GM04503 (cell line): ENCODE measurements around the gene ROMO1.
"Not testable (repeated sequence)": the region's sequence is repeated elsewhere in the genome, so short reads cannot be mapped to it uniquely, and the experiment has no call there.

ENCODE experiments used
- DNase-seq: peaks from one replicate; pipeline ENCODE4 v3.0.0-alpha.2; 2012; ENCODE audit warnings: low read depth

ROMO1 gene

DNA sequence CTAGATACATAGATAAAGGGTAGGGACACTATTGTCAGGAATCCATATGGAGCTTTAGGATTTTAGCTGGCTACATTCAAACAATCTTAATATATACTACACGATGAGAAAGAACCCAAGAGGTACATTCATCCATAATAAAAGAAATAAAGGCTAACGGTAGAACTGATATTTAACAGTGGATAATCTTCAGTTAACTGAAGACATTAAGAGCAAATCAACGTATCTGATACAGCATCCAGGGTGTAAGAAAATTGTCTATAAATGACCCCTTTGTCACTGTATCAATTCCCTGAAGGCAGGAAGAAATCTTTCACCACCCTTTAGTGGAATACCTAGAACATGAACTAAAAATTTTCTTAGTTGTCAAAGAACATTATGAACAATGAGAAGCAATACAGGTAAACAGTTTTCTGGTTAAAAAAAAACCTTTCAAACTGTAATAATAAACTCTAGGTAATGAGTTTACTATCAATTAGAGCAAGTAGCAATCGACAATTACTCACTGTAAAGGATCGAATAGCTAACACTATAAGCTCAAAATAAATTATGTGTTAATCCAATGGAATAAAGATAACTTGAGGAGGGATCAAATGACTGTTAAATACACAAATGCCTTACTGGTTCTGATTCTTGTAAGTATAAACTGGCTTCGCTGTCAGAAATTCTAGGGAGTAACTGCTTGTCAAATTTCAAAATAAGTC, 11.8 kb downstream of the ROMO1 start:
- no peak for DNase-seq

DNA sequence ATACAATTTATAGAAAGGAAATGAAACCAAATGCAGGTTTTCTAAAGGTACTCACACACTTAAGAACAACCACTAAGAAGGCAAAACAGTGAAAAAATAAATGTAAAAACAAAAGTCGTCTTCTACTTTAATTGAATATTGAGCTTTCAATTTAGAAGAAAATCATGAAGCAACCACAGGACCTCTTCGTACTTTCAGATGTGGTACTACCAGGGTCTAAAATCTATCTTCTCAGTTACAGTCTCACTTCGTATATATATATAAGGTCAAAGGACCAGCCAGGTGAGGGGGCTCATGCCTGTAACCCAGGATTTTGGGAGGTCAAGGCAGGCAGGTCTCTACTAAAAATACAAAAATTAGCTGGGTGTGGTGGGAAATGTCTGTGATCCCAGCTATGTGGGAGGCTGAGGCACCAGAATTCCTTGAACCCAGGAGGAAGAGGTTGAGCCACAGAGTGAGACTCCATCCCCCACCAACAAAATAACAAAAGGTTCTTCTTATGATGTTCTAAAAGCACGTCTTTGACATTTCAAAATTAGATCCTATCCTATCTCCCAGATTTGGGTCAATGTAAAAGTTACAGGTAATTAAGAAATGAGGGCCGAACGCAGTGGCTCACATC, 12.5 kb downstream of the ROMO1 start:
- no peak for DNase-seq

DNA sequence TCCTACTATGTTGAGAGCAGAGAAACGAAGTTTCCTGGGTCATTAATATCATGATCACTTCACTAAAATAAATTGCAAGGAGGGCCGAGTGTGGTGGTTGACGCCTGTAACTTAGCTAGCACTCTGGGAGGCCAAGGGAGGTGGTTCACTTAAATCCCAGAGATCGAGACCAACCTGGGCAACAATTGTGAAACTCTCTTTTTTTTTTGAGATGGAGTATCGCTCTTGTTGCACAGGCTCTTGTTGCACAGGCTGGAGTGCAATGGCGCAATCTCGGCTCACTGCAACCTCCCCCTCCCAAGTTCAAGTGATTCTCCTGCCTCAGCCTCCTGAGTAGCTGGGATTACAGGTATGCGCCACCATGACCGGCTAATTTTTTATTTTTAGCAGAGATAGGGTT, 13.9 kb downstream of the ROMO1 start:
- DNase-seq = not testable (repeated sequence)

DNA sequence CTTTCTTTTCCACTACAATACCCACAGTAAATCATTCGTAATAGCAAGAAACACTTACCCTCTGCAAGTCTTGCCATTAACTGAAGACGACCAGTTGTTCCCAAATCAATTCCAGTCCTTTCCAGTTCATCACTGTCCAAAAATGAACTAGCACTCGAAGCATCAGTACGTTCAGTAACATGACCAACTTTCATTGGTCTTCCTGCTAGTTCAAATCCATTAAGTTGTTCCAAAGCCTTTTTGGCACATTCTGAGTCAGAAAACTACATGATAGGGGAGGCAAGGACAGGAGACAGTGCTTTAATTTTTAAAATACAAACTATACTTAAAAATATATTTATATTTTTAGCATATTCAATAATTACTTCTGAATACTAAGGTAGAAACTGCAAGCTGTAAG, 14.9 kb downstream of the ROMO1 start:
- no peak for DNase-seq

DNA sequence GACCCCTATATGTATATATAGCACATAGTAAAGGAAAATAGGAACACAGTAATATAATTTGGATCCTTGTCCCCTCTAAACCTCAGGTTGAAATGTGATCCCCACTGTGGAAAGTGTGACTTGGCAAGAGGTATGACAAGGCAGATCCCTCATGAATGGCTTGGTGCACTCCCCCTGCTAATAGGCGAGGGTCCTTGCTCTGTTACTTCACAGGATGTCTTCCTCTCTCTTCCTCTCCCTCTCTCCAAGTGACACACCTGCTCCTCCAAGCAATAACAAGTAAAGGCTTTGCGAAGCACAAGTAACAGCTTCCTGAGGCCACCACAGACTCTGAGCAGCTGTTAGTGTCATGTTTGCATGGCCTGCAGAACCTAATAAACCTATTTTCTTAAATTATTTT, 16.4 kb downstream of the ROMO1 start:
- DNase-seq = no peak

DNA sequence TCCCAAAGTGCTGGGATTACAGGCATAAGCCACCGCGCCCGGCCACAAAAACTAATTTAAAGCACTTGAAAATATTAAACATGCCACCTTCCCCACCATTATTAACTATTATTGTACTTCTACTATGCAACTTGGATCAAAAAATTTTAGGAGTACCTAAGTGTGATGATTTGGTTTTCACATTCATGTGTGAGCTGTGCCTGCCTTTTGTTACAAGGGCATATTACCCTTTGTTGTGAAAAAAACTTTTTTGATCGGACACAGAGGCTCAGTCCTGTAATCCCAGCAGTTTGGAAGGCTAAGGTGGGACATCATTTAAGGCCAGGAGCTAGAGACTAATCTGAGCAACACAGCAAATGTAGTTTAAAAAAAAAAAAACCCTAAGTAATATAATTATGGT, 17.1 kb downstream of the ROMO1 start:
- no peak for DNase-seq

- not testable (repeated sequence) for DNase-seq
Measured at GRCh38 chr20:35718321-35718720, 19.1 kb downstream of the ROMO1 start.

DNA sequence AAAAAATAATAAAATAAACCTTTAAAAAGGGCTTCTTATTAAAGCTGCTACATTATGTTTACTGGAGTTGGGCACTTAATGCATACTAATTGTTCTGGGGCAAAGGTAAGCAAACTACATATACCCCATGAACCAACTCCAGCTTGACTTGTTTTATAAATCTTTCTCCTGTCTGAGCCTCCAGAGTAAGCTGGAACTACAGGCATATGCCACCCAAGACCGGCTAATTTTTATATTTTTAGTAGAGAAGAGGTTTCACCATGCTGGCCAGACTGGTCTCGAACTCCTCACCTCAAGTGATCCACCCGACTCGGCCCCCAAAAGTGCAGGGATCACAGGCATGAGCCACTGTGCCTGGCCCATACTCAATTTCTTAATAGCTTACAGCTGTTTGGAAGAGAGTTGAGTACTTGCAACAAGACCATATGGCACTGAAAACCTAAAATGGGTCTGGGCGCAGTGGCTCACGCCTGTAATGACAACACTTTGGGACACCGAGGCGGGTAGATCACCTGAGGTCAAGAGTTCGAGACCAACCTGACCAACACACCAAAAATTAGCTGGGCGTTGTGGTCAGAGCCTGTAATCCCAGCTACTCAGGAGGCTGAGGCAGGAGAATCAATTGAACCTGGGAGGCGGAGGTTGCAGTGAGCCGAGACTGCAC, 19.9 kb downstream of the ROMO1 start:
- DNase-seq = no peak

DNA sequence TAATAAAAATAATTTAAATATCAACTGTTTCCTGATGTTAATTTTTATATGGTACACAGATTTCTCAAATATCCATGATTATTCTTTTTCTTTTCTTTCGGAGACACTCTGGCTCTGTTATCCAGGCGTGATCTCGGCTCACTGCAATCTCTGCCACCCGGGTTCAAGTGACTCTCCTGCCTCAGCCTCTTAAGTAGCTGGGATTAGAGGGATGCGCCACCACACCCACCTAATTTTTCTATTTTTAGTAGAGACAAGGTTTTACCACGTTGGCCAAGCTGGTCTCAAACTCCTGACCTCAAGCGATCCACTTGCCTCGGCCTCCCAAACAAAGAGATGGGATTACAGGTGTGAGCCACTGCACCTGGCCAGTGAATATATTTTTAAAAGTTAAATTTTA, 20.5 kb downstream of the ROMO1 start:
- DNase-seq = no peak

DNA sequence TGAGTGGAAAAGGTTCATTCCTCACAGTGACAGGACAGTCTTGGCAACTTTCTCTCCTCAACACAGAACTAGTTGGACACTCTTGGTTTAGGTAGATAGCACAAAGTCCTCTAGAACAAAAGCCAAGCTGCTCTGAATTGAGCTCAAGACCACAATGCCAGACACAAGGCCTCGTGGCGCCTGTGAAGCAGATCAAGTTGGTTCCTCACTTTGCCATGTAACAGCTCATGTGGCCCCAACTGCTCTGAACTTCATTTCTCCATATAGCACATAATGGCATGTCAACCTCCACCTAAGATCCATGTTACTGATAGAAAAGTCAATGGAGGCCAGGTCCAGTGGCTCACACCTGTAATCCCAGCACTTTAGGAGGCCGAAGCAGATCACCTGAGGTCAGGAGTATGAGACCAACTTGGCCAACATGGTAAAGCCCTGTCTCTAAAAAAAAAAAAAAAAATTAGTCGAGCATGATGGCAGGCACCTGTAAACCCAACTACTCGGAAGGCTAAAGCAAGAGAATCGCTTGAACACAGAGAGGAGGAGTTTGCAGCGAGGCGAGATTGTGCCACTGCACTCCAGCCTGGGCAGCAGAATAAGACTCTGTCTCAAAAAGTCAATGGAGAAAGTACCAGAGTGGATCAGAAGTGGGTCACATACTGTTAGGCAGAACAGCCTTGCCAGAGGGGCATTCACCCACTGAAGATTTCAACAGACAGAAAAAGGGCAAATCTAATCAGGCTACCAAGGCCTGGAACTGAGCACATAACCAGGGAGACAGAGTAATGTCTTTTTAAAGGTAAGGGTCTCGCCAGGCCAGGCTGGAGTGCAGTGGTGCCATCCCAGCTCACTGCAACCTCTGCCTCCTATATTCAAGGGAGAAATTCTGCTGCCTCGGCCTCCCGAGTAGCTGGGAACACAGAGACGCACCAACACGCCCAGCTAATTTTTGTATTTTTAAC, 21.2 kb downstream of the ROMO1 start:
- DNase-seq = no peak

- DNase-seq = no peak
Measured at GRCh38 chr20:35721219-35721618, 22.0 kb downstream of the ROMO1 start.

DNA sequence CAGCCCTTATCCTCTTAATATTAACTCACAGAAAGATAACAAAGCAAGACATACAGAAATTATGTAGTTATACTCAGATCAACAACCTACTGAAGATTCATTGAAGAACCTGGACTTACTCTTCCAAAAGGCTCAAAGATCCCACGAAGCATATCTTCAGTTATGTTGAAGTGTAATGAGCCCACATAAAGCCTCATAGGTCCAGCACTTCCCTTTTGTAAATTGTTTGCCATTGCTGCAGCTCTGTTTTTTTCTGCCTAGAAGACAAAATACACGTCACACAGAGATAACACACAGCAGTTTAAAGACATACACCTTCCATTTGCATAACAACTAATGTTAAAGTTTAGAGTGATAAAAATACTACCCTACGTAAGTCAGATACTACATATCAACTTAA, 22.4 kb downstream of the ROMO1 start:
- DNase-seq = no peak

DNA sequence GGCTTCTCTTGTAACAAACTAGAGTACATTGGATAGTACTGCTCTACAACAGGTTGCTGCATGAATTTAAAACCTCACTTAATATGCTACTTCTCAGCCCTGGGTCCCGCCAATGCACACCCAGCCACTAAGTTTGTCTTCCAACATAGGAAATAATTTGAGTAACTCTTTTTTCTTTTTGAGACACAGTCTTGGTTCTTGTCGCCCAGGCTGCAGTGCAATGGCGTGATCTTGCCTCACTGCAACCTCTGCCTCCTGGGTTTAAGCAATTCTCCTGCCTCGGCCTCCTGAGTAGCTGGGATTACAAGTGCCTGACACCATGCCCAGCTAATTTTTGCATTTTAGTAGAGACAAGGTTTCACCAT, 24.1 kb downstream of the ROMO1 start:
- DNase-seq = not testable (repeated sequence)

GRCh38 chr20:35723652-35724320, 24.6 kb downstream of the ROMO1 start:
- not testable (repeated sequence) for DNase-seq

GRCh38 chr20:35724321-35725230, 25.4 kb downstream of the ROMO1 start:
- no peak for DNase-seq

- no peak for DNase-seq
Measured at GRCh38 chr20:35726842-35727711, 27.9 kb downstream of the ROMO1 start.

DNA sequence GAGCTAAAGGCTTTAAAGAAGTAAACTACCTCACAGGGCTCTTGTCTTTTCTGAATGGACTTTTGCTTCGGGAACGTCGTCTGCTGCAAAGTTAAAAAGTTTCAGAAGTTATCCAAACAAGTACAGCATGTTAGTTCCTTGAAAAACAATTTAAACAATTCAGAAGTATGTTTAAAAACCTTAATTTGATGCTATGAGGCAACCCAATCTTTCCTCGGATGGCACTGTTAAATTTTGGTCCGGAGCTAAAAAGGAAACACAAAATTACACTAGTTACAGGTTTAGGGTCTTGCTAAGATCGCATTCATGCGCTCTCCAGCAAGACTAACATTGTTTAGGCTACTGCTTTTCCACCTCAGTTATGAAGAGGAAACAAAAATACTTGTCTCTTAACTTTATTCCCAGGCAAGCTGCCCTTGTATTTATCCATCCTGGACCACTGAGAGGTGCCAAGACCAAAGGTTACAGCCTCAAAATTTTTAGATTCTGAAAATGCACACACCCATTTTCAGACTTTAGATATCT, 30.1 kb downstream of the ROMO1 start:
- DNase-seq = no peak

DNA sequence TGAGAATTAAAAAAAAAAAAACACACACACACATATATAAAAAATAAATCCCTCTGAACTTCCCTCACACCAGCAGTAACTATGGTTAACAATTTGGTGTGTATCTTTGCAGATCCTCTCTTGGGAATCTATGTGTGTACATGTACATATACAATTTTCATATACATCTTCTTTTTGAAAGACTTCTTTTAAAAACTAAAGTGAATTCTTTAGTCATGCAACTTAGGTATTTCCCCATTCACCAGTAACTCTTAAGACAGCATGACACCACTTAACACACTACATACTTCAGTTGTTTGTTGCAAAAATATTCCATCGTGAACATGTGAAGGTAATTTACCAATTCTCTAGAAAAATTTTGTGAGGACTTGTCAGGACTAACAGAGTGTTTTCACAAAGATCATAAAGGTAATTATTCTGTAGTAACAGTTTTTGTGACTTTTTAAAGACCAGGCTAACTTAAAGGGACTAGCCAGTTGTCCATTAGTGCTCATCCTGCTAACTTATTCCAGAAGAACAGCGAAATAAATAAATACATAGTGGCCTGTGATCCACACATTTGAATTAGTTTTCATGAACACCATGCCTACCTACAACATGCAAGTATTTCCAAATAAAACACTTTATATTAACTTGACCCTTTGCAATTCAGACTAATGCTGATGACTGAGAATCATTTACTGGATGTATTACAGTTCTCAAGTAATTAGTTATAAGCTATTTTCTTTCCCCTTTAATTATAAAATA, 30.8 kb downstream of the ROMO1 start:
- no peak for DNase-seq
